ENCODE results near the gene TDRD12. TPM values are rescaled to one million over a fixed set of nuclear protein-coding genes. Genes with fewer than 3 reads are reported as not detected.
"Not testable (repeated sequence)": the region's sequence is repeated elsewhere in the genome, so short reads cannot be mapped to it uniquely, and the experiment has no call there.

Gene TDRD12
- total and polyA plus RNA-seq, 8 donors: 0.20 to 1.2 (median 0.50) TPM

- no peak for ATAC-seq
- Histone ChIP-seq H3K4me1 (no peaks in the 10 kb centered on the region), H3K27me3 (no peaks in the 10 kb centered on the region), H3K27ac (no peak overlapping the region), H3K9me3 (peaks cover 0 to 5% of the 10 kb centered on the region in 2 donors), H3K36me3 (no peaks in the 10 kb centered on the region), H3K4me3 (no peak overlapping the region)
- intact Hi-C loops (cut with DNase I): no loop called here
- no peak for TF ChIP-seq CTCF (IDR thresholded peaks at IDR 0.05)
- DNase-seq: no peak
Measured at GRCh38 chr19:32757189-32757588, 37.6 kb downstream of the TDRD12 start.

GRCh38 chr19:32765365-32765764 lies 45.8 kb downstream of the TDRD12 start:
- H3K27me3 ChIP-seq; H3K9me3 ChIP-seq; DNase-seq; H3K4me1 ChIP-seq; ATAC-seq; intact Hi-C loops (cut with DNase I); H3K4me3 ChIP-seq; H3K27ac ChIP-seq; H3K36me3 ChIP-seq: not testable (repeated sequence)

GRCh38 chr19:32767951-32768679 lies 48.5 kb downstream of the TDRD12 start:
- Histone ChIP-seq H3K36me3 (no peaks in the 10 kb centered on the region), H3K27me3 (no peaks in the 10 kb centered on the region), H3K9me3 (peaks cover 0 to 2% of the 10 kb centered on the region in 2 donors), H3K4me1 (no peaks in the 10 kb centered on the region), H3K27ac (no peak overlapping the region), H3K4me3 (no peak overlapping the region)
- intact Hi-C loops (cut with DNase I): no loop called here
- ATAC-seq: no peak
- TF ChIP-seq CTCF (IDR thresholded peaks at IDR 0.05): no peak
- no peak for DNase-seq

- no peak for TF ChIP-seq CTCF (IDR thresholded peaks at IDR 0.05)
- Histone ChIP-seq H3K4me3 (no peak overlapping the region), H3K4me1 (no peaks in the 10 kb centered on the region), H3K9me3 (peaks cover 0 to 2% of the 10 kb centered on the region in 2 donors), H3K27ac (no peak overlapping the region), H3K27me3 (no peaks in the 10 kb centered on the region), H3K36me3 (no peaks in the 10 kb centered on the region)
- DNase-seq: no peak
- no peak for ATAC-seq
- intact Hi-C loops (cut with DNase I): no loop called here
Measured at GRCh38 chr19:32771596-32771995, 52.0 kb downstream of the TDRD12 start.

GRCh38 chr19:32773126-32773525 lies 53.6 kb downstream of the TDRD12 start:
- ATAC-seq (no peak), DNase-seq (no peak)
- intact Hi-C loops (cut with DNase I): no loop called here

More at GRCh38 chr19:32773126-32773525, 53.6 kb downstream of the TDRD12 start:
- H3K9me3 ChIP-seq: peaks cover 0 to 2% of the 10 kb centered on the region in 2 donors
- no peaks in the 10 kb centered on the region for H3K27me3 ChIP-seq
- no peak overlapping the region for H3K4me3 ChIP-seq
- H3K27ac ChIP-seq: no peak overlapping the region
- no peaks in the 10 kb centered on the region for H3K36me3 ChIP-seq
- H3K4me1 ChIP-seq: no peaks in the 10 kb centered on the region
- no peak for TF ChIP-seq CTCF (IDR thresholded peaks at IDR 0.05)

Measured in left lung (tissue), 10 donors.